ENCODE measurements around the gene KXD1.
A peak's percentile ranks its signal among the peaks of the same experiment; 100 is the strongest.
"Not testable (repeated sequence)": the region's sequence is repeated elsewhere in the genome, so short reads cannot be mapped to it uniquely, and the experiment has no call there.

KXD1 gene

GRCh38 chr19:18537431-18537830, 20.2 kb upstream of the KXD1 start:
- no peak for DNase-seq

GRCh38 chr19:18538115-18538514, 19.6 kb upstream of the KXD1 start:
- DNase-seq: no peak

- no peak for DNase-seq
Measured at GRCh38 chr19:18539372-18539771, 18.3 kb upstream of the KXD1 start.

- not testable (repeated sequence) for DNase-seq
Measured at GRCh38 chr19:18540200-18540599, 17.5 kb upstream of the KXD1 start.

- DNase-seq: no peak
Measured at GRCh38 chr19:18541258-18541991, 16.2 kb upstream of the KXD1 start.

GRCh38 chr19:18541992-18542940, 15.4 kb upstream of the KXD1 start:
- no peak for DNase-seq

- peak; percentile 57 for DNase-seq
Measured at GRCh38 chr19:18542941-18543813, 14.5 kb upstream of the KXD1 start, which contains the start of gene FKBP8. Gene FKBP8 (minus strand): TSS chr19:18543573. CDS start chr19:18541970, 1,603 bp downstream.

GRCh38 chr19:18543814-18544475, 13.7 kb upstream of the KXD1 start:
- DNase-seq: peak; percentile 15

GRCh38 chr19:18551631-18552030, 6.0 kb upstream of the KXD1 start:
- DNase-seq: no peak

- DNase-seq: no peak
Measured at GRCh38 chr19:18558202-18558555, 509 bp downstream of the KXD1 start.

GRCh38 chr19:18558604-18559003, 934 bp downstream of the KXD1 start:
- DNase-seq: no peak

GRCh38 chr19:18559685-18560084, 2.0 kb downstream of the KXD1 start:
- DNase-seq: no peak

GRCh38 chr19:18562086-18562485, 4.4 kb downstream of the KXD1 start:
- DNase-seq: no peak

- no peak for DNase-seq
Measured at GRCh38 chr19:18566953-18567352, 9.3 kb downstream of the KXD1 start.

GRCh38 chr19:18568367-18568766, 10.7 kb downstream of the KXD1 start:
- no peak for DNase-seq

GRCh38 chr19:18571564-18572344, 14.1 kb downstream of the KXD1 start, which contains the start of gene UBA52:
Gene UBA52 (plus strand): TSS chr19:18571857. CDS start chr19:18573301, 1,444 bp downstream.
- DNase-seq: peak; percentile 89

- DNase-seq: no peak
Measured at GRCh38 chr19:18574691-18575291, 17.1 kb downstream of the KXD1 start.

GRCh38 chr19:18576383-18576782, 18.7 kb downstream of the KXD1 start:
- no peak for DNase-seq

- DNase-seq: no peak
Measured at GRCh38 chr19:18577365-18577914, 19.8 kb downstream of the KXD1 start.

- DNase-seq: no peak
Measured at GRCh38 chr19:18580311-18580710, 22.6 kb downstream of the KXD1 start.

- DNase-seq: no peak
Measured at GRCh38 chr19:18586306-18586705, 28.6 kb downstream of the KXD1 start.

All from NCI-H2029 treated with DMSO at 0.1 percent for 48 hours (cell line).